ENCODE data around the gene EPS8L2. TPM values are rescaled to one million over a fixed set of nuclear protein-coding genes. Genes with fewer than 3 reads are reported as not detected.
A peak's percentile ranks its signal among the peaks of the same experiment; 100 is the strongest.

The EPS8L2 gene
- total and polyA plus RNA-seq, 9 of the 15 experiments (the other 6 are each of a cell fraction or from before 2014, with no cell fraction given) = 0.75 to 17.0 (median 3.7) TPM

DNA sequence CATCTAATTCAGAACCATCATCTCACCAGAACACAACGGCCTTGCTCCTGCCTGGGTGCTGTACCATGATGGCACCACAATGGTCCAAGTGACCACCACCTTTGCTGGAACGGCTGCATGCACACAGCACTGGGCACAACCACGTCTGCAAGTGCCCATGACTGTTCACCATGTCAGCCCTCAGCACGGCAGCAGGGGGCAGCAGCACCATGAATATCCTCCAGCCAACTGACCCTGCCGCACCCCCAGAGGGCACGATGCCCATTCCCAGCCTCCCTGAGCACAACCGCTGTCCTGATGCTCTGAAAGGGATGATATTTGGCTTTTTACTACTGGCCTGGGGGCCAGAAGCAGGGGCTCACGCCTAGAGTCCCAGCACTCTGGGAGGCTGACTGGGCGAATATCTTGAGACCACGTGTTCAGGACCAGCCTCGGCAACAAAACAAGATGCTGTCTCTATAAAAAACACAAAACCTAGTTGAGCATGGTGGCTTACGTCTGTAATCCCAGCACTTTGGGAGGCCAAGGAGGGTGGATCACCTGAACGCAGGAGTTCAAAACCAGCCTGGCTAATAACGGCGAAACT lies 43.2 kb upstream of the EPS8L2 start (continued):
- no peak for TF ChIP-seq MCM5 (IDR thresholded peaks at IDR 0.05; ENCODE audit: low read depth)
- no peak for TF ChIP-seq ZBED1 (IDR thresholded peaks at IDR 0.05)
- peak; percentile 49 to 78 for TF ChIP-seq RAD21 (CRISPR knock-in tag; conservative IDR thresholded peaks at IDR 0.05 in 1 of 2, IDR thresholded peaks at IDR 0.05 in 1 of 2)
- TF ChIP-seq MYNN (IDR thresholded peaks at IDR 0.05) = 0 out of 2 replicates have a peak, but pooled peaks have one; percentile 66
- TF ChIP-seq MYNN (CRISPR knock-in tag; IDR thresholded peaks at IDR 0.05) = no peak
- TF ChIP-seq ZNF589 (CRISPR knock-in tag; IDR thresholded peaks at IDR 0.05; ENCODE audit: low read depth) = no peak
- TF ChIP-seq ZNF23 (CRISPR knock-in tag; IDR thresholded peaks at IDR 0.05) = no peak
- TF ChIP-seq, protein P1, sequence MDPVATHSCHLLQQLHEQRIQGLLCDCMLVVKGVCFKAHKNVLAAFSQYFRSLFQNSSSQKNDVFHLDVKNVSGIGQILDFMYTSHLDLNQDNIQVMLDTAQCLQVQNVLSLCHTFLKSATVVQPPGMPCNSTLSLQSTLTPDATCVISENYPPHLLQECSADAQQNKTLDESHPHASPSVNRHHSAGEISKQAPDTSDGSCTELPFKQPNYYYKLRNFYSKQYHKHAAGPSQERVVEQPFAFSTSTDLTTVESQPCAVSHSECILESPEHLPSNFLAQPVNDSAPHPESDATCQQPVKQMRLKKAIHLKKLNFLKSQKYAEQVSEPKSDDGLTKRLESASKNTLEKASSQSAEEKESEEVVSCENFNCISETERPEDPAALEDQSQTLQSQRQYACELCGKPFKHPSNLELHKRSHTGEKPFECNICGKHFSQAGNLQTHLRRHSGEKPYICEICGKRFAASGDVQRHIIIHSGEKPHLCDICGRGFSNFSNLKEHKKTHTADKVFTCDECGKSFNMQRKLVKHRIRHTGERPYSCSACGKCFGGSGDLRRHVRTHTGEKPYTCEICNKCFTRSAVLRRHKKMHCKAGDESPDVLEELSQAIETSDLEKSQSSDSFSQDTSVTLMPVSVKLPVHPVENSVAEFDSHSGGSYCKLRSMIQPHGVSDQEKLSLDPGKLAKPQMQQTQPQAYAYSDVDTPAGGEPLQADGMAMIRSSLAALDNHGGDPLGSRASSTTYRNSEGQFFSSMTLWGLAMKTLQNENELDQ (CRISPR knock-in tag; IDR thresholded peaks at IDR 0.05; ENCODE audit: borderline replicate concordance) = no peak
- no peak for TF ChIP-seq SREBF2 (CRISPR knock-in tag; IDR thresholded peaks at IDR 0.05)
- TF ChIP-seq RCOR1 (IDR thresholded peaks at IDR 0.05; ENCODE audit: borderline replicate concordance in 1 of 2, low read depth in 2 of 2, low read length in 2 of 2) = no peak
- TF ChIP-seq DMBX1 (CRISPR knock-in tag; IDR thresholded peaks at IDR 0.05; ENCODE audit: borderline replicate concordance) = no peak
- TF ChIP-seq, protein P2, sequence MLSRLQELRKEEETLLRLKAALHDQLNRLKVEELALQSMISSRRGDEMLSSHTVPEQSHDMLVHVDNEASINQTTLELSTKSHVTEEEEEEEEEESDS (CRISPR knock-in tag; IDR thresholded peaks at IDR 0.05) = no peak
- no peak for TF ChIP-seq FOXA1 (IDR thresholded peaks at IDR 0.05; ENCODE audit: borderline replicate concordance)
- TF ChIP-seq, protein P3, sequence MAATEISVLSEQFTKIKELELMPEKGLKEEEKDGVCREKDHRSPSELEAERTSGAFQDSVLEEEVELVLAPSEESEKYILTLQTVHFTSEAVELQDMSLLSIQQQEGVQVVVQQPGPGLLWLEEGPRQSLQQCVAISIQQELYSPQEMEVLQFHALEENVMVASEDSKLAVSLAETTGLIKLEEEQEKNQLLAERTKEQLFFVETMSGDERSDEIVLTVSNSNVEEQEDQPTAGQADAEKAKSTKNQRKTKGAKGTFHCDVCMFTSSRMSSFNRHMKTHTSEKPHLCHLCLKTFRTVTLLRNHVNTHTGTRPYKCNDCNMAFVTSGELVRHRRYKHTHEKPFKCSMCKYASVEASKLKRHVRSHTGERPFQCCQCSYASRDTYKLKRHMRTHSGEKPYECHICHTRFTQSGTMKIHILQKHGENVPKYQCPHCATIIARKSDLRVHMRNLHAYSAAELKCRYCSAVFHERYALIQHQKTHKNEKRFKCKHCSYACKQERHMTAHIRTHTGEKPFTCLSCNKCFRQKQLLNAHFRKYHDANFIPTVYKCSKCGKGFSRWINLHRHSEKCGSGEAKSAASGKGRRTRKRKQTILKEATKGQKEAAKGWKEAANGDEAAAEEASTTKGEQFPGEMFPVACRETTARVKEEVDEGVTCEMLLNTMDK (IDR thresholded peaks at IDR 0.05; ENCODE audit: borderline replicate concordance, insufficient read depth, low read depth, low read length, poor library complexity, severe bottlenecking) = peak; percentile 16
- TF ChIP-seq EHMT2 (IDR thresholded peaks at IDR 0.05) = no peak
- TF ChIP-seq, protein P4, sequence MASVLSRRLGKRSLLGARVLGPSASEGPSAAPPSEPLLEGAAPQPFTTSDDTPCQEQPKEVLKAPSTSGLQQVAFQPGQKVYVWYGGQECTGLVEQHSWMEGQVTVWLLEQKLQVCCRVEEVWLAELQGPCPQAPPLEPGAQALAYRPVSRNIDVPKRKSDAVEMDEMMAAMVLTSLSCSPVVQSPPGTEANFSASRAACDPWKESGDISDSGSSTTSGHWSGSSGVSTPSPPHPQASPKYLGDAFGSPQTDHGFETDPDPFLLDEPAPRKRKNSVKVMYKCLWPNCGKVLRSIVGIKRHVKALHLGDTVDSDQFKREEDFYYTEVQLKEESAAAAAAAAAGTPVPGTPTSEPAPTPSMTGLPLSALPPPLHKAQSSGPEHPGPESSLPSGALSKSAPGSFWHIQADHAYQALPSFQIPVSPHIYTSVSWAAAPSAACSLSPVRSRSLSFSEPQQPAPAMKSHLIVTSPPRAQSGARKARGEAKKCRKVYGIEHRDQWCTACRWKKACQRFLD (CRISPR knock-in tag; IDR thresholded peaks at IDR 0.05) = no peak
- TF ChIP-seq SMARCC2 (IDR thresholded peaks at IDR 0.05; ENCODE audit: low read depth) = no peak
- TF ChIP-seq POLR2G (IDR thresholded peaks at IDR 0.05; ENCODE audit: low read depth, low read length) = 0 out of 2 replicates have a peak, but pooled peaks have one; percentile 27
- TF ChIP-seq SMC3 (conservative IDR thresholded peaks at IDR 0.05; ENCODE audit: insufficient read depth, low read depth, low read length) = peak; percentile 69
- TF ChIP-seq FOXK1 (CRISPR knock-in tag; IDR thresholded peaks at IDR 0.05; ENCODE audit: borderline replicate concordance) = no peak
- TF ChIP-seq SPI1 (IDR thresholded peaks at IDR 0.05; ENCODE audit: borderline replicate concordance, low read depth, low read length) = no peak
- TF ChIP-seq SRF (CRISPR knock-in tag; IDR thresholded peaks at IDR 0.05) = no peak
